Endothelial cell of umbilical vein (primary cell): ENCODE data around the gene CDH22. TPM values are rescaled to one million over a fixed set of nuclear protein-coding genes. Genes with fewer than 3 reads are reported as not detected.

ENCODE experiments used
- BruUV-seq: library from RNA; stranded (reverse); fragments of 400-500 nt; replicated peaks from 2 replicates; lab custom pipeline; 2021; lab: Mats Ljungman, UMichigan
- CTCF ChIA-PET: fragments of 300-600, 350-600 bp; sonication (Branson Sonifier 250); formaldehyde crosslinking; loops from one replicate; lab custom pipeline; 2021; ENCODE audit warnings: antibody characterized with exemption, inconsistent platforms; lab: Charles Lee
- POLR2A ChIA-PET: fragments of 300-600, 350-600 bp; sonication (Branson Sonifier 250); formaldehyde crosslinking; loops from one replicate; lab custom pipeline; 2021; ENCODE audit warnings: antibody characterized with exemption, inconsistent platforms; lab: Charles Lee
- DNase-seq: peaks from one replicate; pipeline ENCODE4 v3.0.0-alpha.2; 2011; ENCODE audit warnings: low read depth, low spot score
- FAIRE-seq: peaks from 2 replicates; lab custom pipeline; 2011; peaks lifted over from hg19 to GRCh38; lab: Jason Lieb, UNC
- H2AFZ ChIP-seq: 2 replicates; pipeline ENCODE4 v1.6.0; 2012; ENCODE audit warnings: low read depth, low read length, control low read depth, inconsistent platforms
- H3K27ac ChIP-seq: 2 replicates; pipeline ENCODE4 v1.5.1; 2011; ENCODE audit warnings: low read depth, mild to moderate bottlenecking, control low read depth, low read length, moderate library complexity; ENCODE audit not compliant: insufficient read depth
- H3K27me3 ChIP-seq, 2 experiments: 2 replicates each; pipeline versions ENCODE4 v1.6.0 to v1.6.1; 2011; ENCODE audit warnings: low read length in 2 of 2, mixed read lengths in 1 of 2; ENCODE audit not compliant: control insufficient read depth in 2 of 2, insufficient read depth in 2 of 2
- H3K36me3 ChIP-seq, 2 experiments: 2 replicates in 1 of 2; 3 replicates in 1 of 2; pipeline ENCODE4 v1.5.1; 2011; ENCODE audit warnings: low read length in 2 of 2, mild to moderate bottlenecking in 1 of 2, moderate library complexity in 1 of 2; ENCODE audit not compliant: control insufficient read depth in 2 of 2, insufficient read depth in 2 of 2; ENCODE audit errors: extremely low read depth in 1 of 2
- H3K4me1 ChIP-seq: 3 replicates; pipeline ENCODE4 v1.5.1; 2011; ENCODE audit warnings: mild to moderate bottlenecking, low read length; ENCODE audit not compliant: control insufficient read depth, insufficient read depth; ENCODE audit errors: extremely low read depth
- H3K4me2 ChIP-seq: 2 replicates; pipeline ENCODE4 v1.6.1; 2011; ENCODE audit warnings: low read length, control low read depth, mixed read lengths; ENCODE audit not compliant: insufficient read depth
- H3K4me3 ChIP-seq, 3 experiments: fragments of 200-600 bp in 1 of 3; sonication (generic), shearing (Covaris generic) in 1 of 3; replicated peaks in 1 of 3; 2 replicates each; pipeline ENCODE4 v1.5.1; 2011 to 2016; ENCODE audit warnings: control low read depth in 3 of 3, low read length in 3 of 3, mild to moderate bottlenecking in 2 of 3, inconsistent platforms in 1 of 3, low read depth in 1 of 3, moderate library complexity in 1 of 3; ENCODE audit not compliant: insufficient read depth in 1 of 3
- H3K79me2 ChIP-seq: 2 replicates; pipeline ENCODE4 v1.6.0; 2012; ENCODE audit warnings: low read length, inconsistent platforms; ENCODE audit not compliant: control insufficient read depth, insufficient read depth
- H3K9ac ChIP-seq: replicated peaks from 2 replicates; pipeline ENCODE3; 2011; ENCODE audit warnings: low read length, control low read depth; ENCODE audit not compliant: insufficient read depth; ENCODE audit errors: extremely low read depth
- H3K9me1 ChIP-seq: replicated peaks from 3 replicates; pipeline ENCODE4 v1.6.0; 2011; ENCODE audit warnings: mild to moderate bottlenecking, low read length; ENCODE audit not compliant: control insufficient read depth, insufficient read depth; ENCODE audit errors: extremely low read depth
- H3K9me3 ChIP-seq: replicated peaks from 2 replicates; pipeline ENCODE4 v1.5.1; 2012; ENCODE audit warnings: low read length, inconsistent platforms; ENCODE audit not compliant: control insufficient read depth, insufficient read depth
- H4K20me1 ChIP-seq: replicated peaks from 2 replicates; pipeline ENCODE3; 2011; ENCODE audit warnings: mild to moderate bottlenecking, low read length; ENCODE audit not compliant: control insufficient read depth, insufficient read depth; ENCODE audit errors: extremely low read depth
- CTCF ChIP-seq, 2 donors: IDR thresholded peaks; 1 replicate in 1 of 2; 2 replicates in 1 of 2; pipeline ENCODE4 v1.5.1; 2011; ENCODE audit warnings: low read length in 2 of 2, mild to moderate bottlenecking in 2 of 2, moderate library complexity in 2 of 2, control low read depth in 1 of 2, inconsistent platforms in 1 of 2, low read depth in 1 of 2; ENCODE audit not compliant: insufficient read depth in 1 of 2; ENCODE audit errors: extremely low read depth in 1 of 2
- EZH2 ChIP-seq: IDR thresholded peaks from 2 replicates; pipeline ENCODE4 v1.6.1; 2012; ENCODE audit warnings: borderline replicate concordance, low read depth, mild to moderate bottlenecking, moderate library complexity, low read length, inconsistent platforms; ENCODE audit not compliant: severe bottlenecking
- FOS ChIP-seq: IDR thresholded peaks from 2 replicates; pipeline ENCODE4 v1.6.1; 2011; ENCODE audit warnings: mild to moderate bottlenecking, low read length, moderate library complexity, borderline replicate concordance; ENCODE audit not compliant: insufficient read depth
- GATA2 ChIP-seq: IDR thresholded peaks from 2 replicates; pipeline ENCODE4 v1.7.0; 2011; ENCODE audit warnings: low read depth, mild to moderate bottlenecking, moderate library complexity, mixed read lengths, low read length; ENCODE audit not compliant: insufficient read length, insufficient read depth
- JUN ChIP-seq: IDR thresholded peaks from 2 replicates; pipeline ENCODE4 v1.6.1; 2011; ENCODE audit warnings: borderline replicate concordance, low read depth; ENCODE audit not compliant: insufficient read length, insufficient read depth
- MAX ChIP-seq: IDR thresholded peaks from 2 replicates; pipeline ENCODE4 v1.6.1; 2011; ENCODE audit not compliant: insufficient read depth, insufficient read length
- MYC ChIP-seq: IDR thresholded peaks from one replicate; pipeline ENCODE4 v1.6.1; 2011; ENCODE audit warnings: mild to moderate bottlenecking, low read depth, low read length
- POLR2A ChIP-seq: IDR thresholded peaks from 2 replicates; pipeline ENCODE4 v1.6.1; 2012; ENCODE audit warnings: low read depth, mild to moderate bottlenecking, control low read depth, low read length
- POLR2AphosphoS5 ChIP-seq: IDR thresholded peaks from 2 replicates; pipeline ENCODE4 v1.6.1; 2012; ENCODE audit warnings: low read depth, mild to moderate bottlenecking, control low read depth, low read length, moderate library complexity; ENCODE audit not compliant: insufficient read depth
- dilution Hi-C: fragments of 300-500 bp; cut with MboI; formaldehyde crosslinking; loops from one replicate; pipeline ENCODE4 v1.15.0; 2019; ENCODE audit warnings: low sequenced_read_pairs; ENCODE audit not compliant: extremely low pct_ligation_motif_present
- intact Hi-C: fragments of 100-400 bp; cut with micrococcal nuclease; formaldehyde crosslinking; loops from one replicate; pipeline ENCODE4 v1.10.0; 2022
- polyA plus RNA-seq, 4 experiments: library from polyadenylated mRNA; depleted of rRNA in 3 of 4; stranded (reverse) in 3 of 4; unstranded in 1 of 4; fragments of >200 nt; gene quantifications; 2 replicates each; pipeline versions ENCODE4 v1.2.1 to v1.2.3, GENCODE V29; 2011 to 2012; ENCODE audit warnings: missing spikeins in 1 of 4
- total RNA-seq: library from RNA; stranded (reverse); gene quantifications from 2 replicates; pipeline ENCODE4 v1.2.3, GENCODE V29; 2021

Gene CDH22
- total and polyA plus RNA-seq, 2 donors (not counting 3 experiments of a cell fraction or from before 2014, with no cell fraction given), result not detected

GRCh38 chr20:46334303-46334904 lies 26.1 kb upstream of the CDH22 start:
- CTCF ChIA-PET, result interaction anchor here (1.2 to 1.4 kb wide), 2 partner anchors 28 to 201 kb away, joined by 3 to 6 read pairs; no protein-coding TSS in a partner anchor
- no peaks in the 10 kb centered on the region for H3K4me1 ChIP-seq
- no peak overlapping the region for H3K27ac ChIP-seq
- no peak overlapping the region for H3K9ac ChIP-seq
- DNase-seq, result no peak
- no peak overlapping the region for H3K4me3 ChIP-seq
- no peak for FAIRE-seq
- H2AFZ ChIP-seq, result no peak overlapping the region
- peaks cover 8 to 11% of the 10 kb centered on the region in 2 experiments for H3K27me3 ChIP-seq
- H3K4me2 ChIP-seq, result no peak overlapping the region
- no TSS peak for BruUV-seq
- TF ChIP-seq GATA2 (no peak), POLR2AphosphoS5 (no peak), FOS (no peak), EZH2 (no peak), JUN (no peak), MYC (no peak), CTCF (IDR thresholded peaks at IDR 0.05; ENCODE audit: extremely low read depth in 1 of 2, insufficient read depth in 1 of 2, low read depth in 1 of 2, low read length in 2 of 2) (no peak), MAX (no peak), POLR2A (no peak)
- no peaks in the 10 kb centered on the region for H3K9me1 ChIP-seq
- no peaks in the 10 kb centered on the region for H3K9me3 ChIP-seq
- H3K36me3 ChIP-seq, result no peaks in the 10 kb centered on the region
- POLR2A ChIA-PET, result no interaction called here
- no peaks in the 10 kb centered on the region for H4K20me1 ChIP-seq
- no peaks in the 10 kb centered on the region for H3K79me2 ChIP-seq
- dilution Hi-C loops, result no loop called here
- intact Hi-C loops, result no loop called here
